NK-92 (cell line): ENCODE measurements around the gene NUCB2.

Experiments used
- DNase-seq: peaks from one replicate; lab custom pipeline; 2025; ENCODE audit not compliant: unreplicated experiment; lab: John Stamatoyannopoulos, UW

Gene NUCB2

DNA sequence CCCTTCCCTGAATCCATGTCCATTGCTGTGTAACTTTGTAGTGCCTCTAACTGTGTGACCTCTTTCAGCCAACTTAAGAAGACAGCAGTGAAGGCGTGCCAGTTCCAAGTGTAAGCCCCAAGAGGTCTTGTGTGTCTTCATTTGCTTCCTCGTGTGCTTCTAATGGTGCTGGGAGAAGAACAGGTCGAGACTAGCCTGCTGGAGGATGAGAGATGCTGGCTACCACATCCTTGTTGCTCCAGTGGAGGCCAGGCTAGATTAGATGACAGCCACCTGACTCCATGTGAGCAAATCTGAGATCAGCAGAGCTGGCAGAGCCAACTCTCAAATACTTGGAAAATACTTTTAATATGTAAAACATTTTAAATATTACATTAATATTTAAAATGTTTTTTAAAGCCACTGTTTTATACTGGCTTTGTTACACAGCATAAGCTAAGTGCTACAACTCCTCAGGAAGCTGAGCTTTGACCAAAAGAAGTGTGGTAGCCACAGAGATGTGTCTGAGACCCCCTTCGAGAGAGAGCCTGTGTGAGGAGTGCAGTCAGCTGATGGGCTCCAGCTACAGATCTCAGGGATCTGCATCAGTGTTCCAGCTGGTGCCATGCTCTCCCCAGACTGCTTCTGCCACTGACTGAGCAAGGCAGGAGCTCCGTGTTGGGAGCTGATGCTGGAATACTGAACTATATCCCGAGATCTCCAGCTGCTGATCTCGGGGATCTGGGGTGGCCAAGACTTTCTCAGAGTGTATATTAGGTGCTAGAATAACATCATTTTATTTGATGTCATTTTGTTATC is 103.0 kb downstream of the NUCB2 start:
- no peak for DNase-seq

DNA sequence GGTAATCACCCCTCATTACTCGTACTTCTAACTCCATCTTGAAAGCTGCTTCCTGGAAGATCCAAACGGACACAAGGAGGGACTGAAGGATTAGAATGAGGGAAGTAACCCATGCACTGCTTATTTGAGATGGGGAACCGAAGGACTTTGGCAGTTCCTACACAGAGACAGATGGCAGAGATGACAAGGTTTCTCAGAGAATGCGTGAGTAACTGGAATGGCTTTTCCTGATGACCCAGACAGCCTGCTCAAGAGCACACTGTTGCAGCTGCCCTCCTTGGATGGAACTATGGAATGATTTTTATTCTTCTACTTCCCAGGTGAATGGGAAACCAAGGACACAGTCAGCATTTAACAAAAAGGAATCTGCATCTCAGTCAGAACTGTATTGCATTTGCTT is 104.6 kb downstream of the NUCB2 start:
- no peak for DNase-seq
